Ovary (tissue), 9 donors: Measurements from ENCODE around the gene GPT2. TPM values are rescaled to one million over a fixed set of nuclear protein-coding genes. Genes with fewer than 3 reads are reported as not detected.

ENCODE experiments used
- DNase-seq, 5 donors: peaks; one replicate each; pipeline ENCODE4 v3.0.0-alpha.2; 2019 to 2020
- H3K27ac ChIP-seq, 2 donors: fragments of 200-600 bp; one replicate each; pipeline versions ENCODE4 v1.5.1 to v1.8.0; 2019 to 2022
- H3K27me3 ChIP-seq: fragments of 200-600 bp; one replicate; pipeline ENCODE4 v1.8.0; 2022
- H3K36me3 ChIP-seq: fragments of 200-600 bp; sonication (generic); one replicate; pipeline ENCODE4 v1.5.1; 2019
- H3K4me1 ChIP-seq: one replicate; pipeline ENCODE4 v1.8.1; 2013; ENCODE audit warnings: mild to moderate bottlenecking, moderate library complexity; ENCODE audit not compliant: insufficient read depth
- H3K4me3 ChIP-seq: fragments of 200-600 bp; sonication (generic); one replicate; pipeline ENCODE4 v1.5.1; 2017
- H3K9me3 ChIP-seq, 2 donors: fragments of 200-600 bp in 1 of 2; sonication (generic) in 1 of 2; one replicate each; pipeline versions ENCODE4 v1.5.1 to v1.8.1; 2013 to 2019; ENCODE audit warnings: mild to moderate bottlenecking in 1 of 2, moderate library complexity in 1 of 2
- CTCF ChIP-seq, 3 donors: fragments of 450-650 bp in 2 of 3; fragments of 200-600 bp in 1 of 3; IDR thresholded peaks; one replicate each; pipeline versions ENCODE4 v1.5.1 to v1.8.0; 2016 to 2022; ENCODE audit warnings: antibody characterized with exemption in 3 of 3, mild to moderate bottlenecking in 1 of 3
- EP300 ChIP-seq: sonication (generic); formaldehyde crosslinking; IDR thresholded peaks from one replicate; pipeline ENCODE4 v1.6.1; 2017; ENCODE audit warnings: antibody characterized with exemption
- POLR2A ChIP-seq: fragments of 450-650 bp; IDR thresholded peaks from one replicate; pipeline ENCODE4 v1.6.1; 2017; ENCODE audit warnings: antibody characterized with exemption, mild to moderate bottlenecking, moderate library complexity
- WGBS, 3 donors: extraction: QIAGEN DNeasy Blood & Tissue Kit in 1 of 3; methylation state at CpG; one replicate each; pipeline versions ENCODE4 v1.1.5 to v1.1.7; 2013 to 2017; 5-methylcytosine and 5-hydroxymethylcytosine counted together
- intact Hi-C, 4 donors: fragments of 100-400 bp; cut with DNase I; formaldehyde crosslinking; loops; one replicate each; pipeline versions ENCODE4 v1.11.0 to v1.15.1; 2022 to 2023
- polyA plus RNA-seq, 2 donors: library from polyadenylated mRNA; stranded (reverse); fragments of 200-250 nt in 1 of 2; fragments of 350-450 nt in 1 of 2; fragmentation: Illumina TruSeq in 1 of 2; extraction: RNeasy Lipid Tissue Mini Kit (QIAGEN cat#74804) in 1 of 2; gene quantifications; one replicate each; pipeline ENCODE4 v1.2.3, GENCODE V29; 2013 to 2014
- total RNA-seq, 7 donors: library from RNA; depleted of rRNA in 2 of 7; stranded (reverse); fragments of >200 nt in 2 of 7; fragmentation: NEBNext Ultra II Directional in 3 of 7; extraction: Animal tissue kit (Norgen Biotek cat#: 25700) in 3 of 7; gene quantifications; one replicate each; pipeline versions ENCODE4 v1.1.0 to v1.2.4, GENCODE V29; 2016 to 2023
- donor health status: DM: no; HTN: no; CAD: no; lungs with moderate emphysema.
- donor health status: DM: no; HTN: no; CAD: no.
- donor health status: Bipolar disorder and iron deficiency.
- donor health status: DM: yes; HTN: yes; CAD: no.
- donor health status: DM: no; HTN: no; CAD: no.
- donor health status: DM: yes; HTN: yes; CAD: no.

Gene GPT2
- total and polyA plus RNA-seq, 9 donors: 2.2 to 30.7 (median 4.9) TPM

- no peak for TF ChIP-seq EP300
- TF ChIP-seq CTCF (IDR thresholded peaks at IDR 0.05): peak; percentile 47 to 64 (median 59)
- Histone ChIP-seq H3K4me3 (no peak overlapping the region), H3K4me1 (no peaks in the 10 kb centered on the region), H3K27me3 (no peaks in the 10 kb centered on the region), H3K27ac (no peak overlapping the region), H3K9me3 (no peaks in the 10 kb centered on the region), H3K36me3 (no peaks in the 10 kb centered on the region)
- intact Hi-C loops: loop anchor here in 3 of 4 donors (2.0 to 10.0 kb wide), 3 partner anchors 53 to 1301 kb away; partner anchors contain the start of gene ABCC12 (in 1 of the 3)
- DNase-seq: peak; percentile 64 to 88 (median 78)
- 19% methylated on average over 5 of the region's 5 CpGs for WGBS, 3 donors
Measured at GRCh38 chr16:46853713-46854443, 30.3 kb upstream of the GPT2 start.

GRCh38 chr16:46854846-46855245 is 29.3 kb upstream of the GPT2 start:
- intact Hi-C loops: loop anchor here (2.0 to 10.0 kb wide), 4 partner anchors 52 to 1300 kb away; partner anchors contain the start of gene ABCC12 (in 1 of the 4)
- TF ChIP-seq EP300 (no peak), CTCF (IDR thresholded peaks at IDR 0.05) (no peak), POLR2A (no peak)
- no peaks in the 10 kb centered on the region for H3K36me3 ChIP-seq
- DNase-seq: no peak
- H3K27ac ChIP-seq: no peak overlapping the region
- no peaks in the 10 kb centered on the region for H3K27me3 ChIP-seq
- WGBS, 3 donors: 83 to 94% (median 89%) methylated on average over 2 of the region's 2 CpGs
- H3K9me3 ChIP-seq: no peaks in the 10 kb centered on the region
- no peak overlapping the region for H3K4me3 ChIP-seq
- H3K4me1 ChIP-seq: no peaks in the 10 kb centered on the region

GRCh38 chr16:46855389-46855788 is 28.8 kb upstream of the GPT2 start:
- Histone ChIP-seq H3K27me3 (no peaks in the 10 kb centered on the region), H3K4me1 (no peaks in the 10 kb centered on the region), H3K36me3 (no peaks in the 10 kb centered on the region), H3K27ac (no peak overlapping the region), H3K4me3 (no peak overlapping the region), H3K9me3 (no peaks in the 10 kb centered on the region)
- intact Hi-C loops: loop anchor here (2.0 to 10.0 kb wide), 4 partner anchors 51 to 1299 kb away; partner anchors contain the start of gene ABCC12 (in 1 of the 4)
- DNase-seq: no peak
- no peak for TF ChIP-seq EP300
- TF ChIP-seq POLR2A: no peak
- no peak for TF ChIP-seq CTCF (IDR thresholded peaks at IDR 0.05)
- 61 to 70% (median 61%) methylated on average over 4 of the region's 4 CpGs for WGBS, 3 donors

GRCh38 chr16:46857368-46857945 is 26.7 kb upstream of the GPT2 start:
- H3K27ac ChIP-seq: no peak overlapping the region
- intact Hi-C loops: loop anchor here in 2 of 4 donors (2.0 to 10.0 kb wide), 3 partner anchors 49 to 1297 kb away; partner anchors contain the start of gene ABCC12 (in 1 of the 2)

More at GRCh38 chr16:46857368-46857945, 26.7 kb upstream of the GPT2 start:
- Histone ChIP-seq H3K27me3 (no peaks in the 10 kb centered on the region), H3K4me3 (no peak overlapping the region), H3K9me3 (no peaks in the 10 kb centered on the region), H3K36me3 (no peaks in the 10 kb centered on the region), H3K4me1 (no peaks in the 10 kb centered on the region)
- 38 to 43% (median 41%) methylated on average over 6 of the region's 6 CpGs for WGBS, 3 donors
- no peak for DNase-seq
- TF ChIP-seq POLR2A: no peak
